ENCODE results near the gene SPIRE1. TPM values are rescaled to one million over a fixed set of nuclear protein-coding genes. Genes with fewer than 3 reads are reported as not detected.

The SPIRE1 gene
- total RNA-seq, 1 experiment from 2014 or later = 9.5 TPM

- BruUV-seq (replicated peaks) = no TSS peak
- H3K4me1 Mint-ChIP-seq (ENCODE audit: low read depth, unreplicated experiment) = peaks cover 19% of the 10 kb centered on the region
- no peak for DNase-seq
- no peak for TF ChIP-seq CTCF (IDR thresholded peaks at IDR 0.05; ENCODE audit: insufficient read depth in 1 of 2, low read depth in 1 of 2, low read length in 1 of 2, severe bottlenecking in 1 of 2, unreplicated experiment in 1 of 2)
- peak overlapping the region; percentile 1 for H3K27ac Mint-ChIP-seq (ENCODE audit: unreplicated experiment)
- Histone ChIP-seq H3K9me3 (no peaks in the 10 kb centered on the region), H3K27me3 (replicated peaks; ENCODE audit: control insufficient read depth, insufficient read depth, low read length) (no peaks in the 10 kb centered on the region), H3K4me3 (ENCODE audit: low read depth, low read length) (no peak overlapping the region), H3K36me3 (ENCODE audit: control insufficient read depth, insufficient read depth, low read length) (no peaks in the 10 kb centered on the region), H3K4me1 (no peaks in the 10 kb centered on the region)
- intact Hi-C loops (cut with micrococcal nuclease; ENCODE audit: unreplicated experiment) = no loop called here
- H3K27me3 Mint-ChIP-seq (ENCODE audit: insufficient read depth, unreplicated experiment) = no peaks in the 10 kb centered on the region
- peak overlapping the region; percentile 2 for H3K4me3 Mint-ChIP-seq (ENCODE audit: unreplicated experiment)
- ChIA-PET CTCF (interaction anchor here (0.6 to 0.7 kb wide), 2 partner anchors 15 to 71 kb away, joined by 3 to 4 read pairs; no protein-coding TSS in a partner anchor), POLR2A (no interaction called here)
- H3K9me3 Mint-ChIP-seq (ENCODE audit: unreplicated experiment) = no peaks in the 10 kb centered on the region
- no peaks in the 10 kb centered on the region for H3K36me3 Mint-ChIP-seq (ENCODE audit: insufficient read depth, unreplicated experiment)
These were observed 83.3 kb downstream of the SPIRE1 start for GRCh38 chr18:12574494-12575185.

GRCh38 chr18:12571630-12572029 is 86.3 kb downstream of the SPIRE1 start:
- Histone ChIP-seq H3K36me3 (ENCODE audit: control insufficient read depth, insufficient read depth, low read length) (no peaks in the 10 kb centered on the region), H3K4me3 (ENCODE audit: low read depth, low read length) (no peak overlapping the region), H3K9me3 (no peaks in the 10 kb centered on the region), H3K27me3 (replicated peaks; ENCODE audit: control insufficient read depth, insufficient read depth, low read length) (no peaks in the 10 kb centered on the region), H3K4me1 (no peaks in the 10 kb centered on the region)
- intact Hi-C loops (cut with micrococcal nuclease; ENCODE audit: unreplicated experiment) = no loop called here
- no peak overlapping the region for H3K27ac Mint-ChIP-seq (ENCODE audit: unreplicated experiment)
- H3K9me3 Mint-ChIP-seq (ENCODE audit: unreplicated experiment) = no peaks in the 10 kb centered on the region
- peaks cover 19% of the 10 kb centered on the region for H3K4me1 Mint-ChIP-seq (ENCODE audit: low read depth, unreplicated experiment)
- no peak for DNase-seq
- ChIA-PET CTCF (no interaction called here), POLR2A (no interaction called here)
- TF ChIP-seq CTCF (IDR thresholded peaks at IDR 0.05; ENCODE audit: insufficient read depth in 1 of 2, low read depth in 1 of 2, low read length in 1 of 2, severe bottlenecking in 1 of 2, unreplicated experiment in 1 of 2) = no peak
- no peaks in the 10 kb centered on the region for H3K27me3 Mint-ChIP-seq (ENCODE audit: insufficient read depth, unreplicated experiment)
- no peak overlapping the region for H3K4me3 Mint-ChIP-seq (ENCODE audit: unreplicated experiment)
- no TSS peak for BruUV-seq (replicated peaks)
- H3K36me3 Mint-ChIP-seq (ENCODE audit: insufficient read depth, unreplicated experiment) = no peaks in the 10 kb centered on the region

GRCh38 chr18:12569791-12570190 is 88.1 kb downstream of the SPIRE1 start:
- BruUV-seq (replicated peaks) = no TSS peak
- Mint-ChIP-seq H3K9me3 (ENCODE audit: unreplicated experiment) (no peaks in the 10 kb centered on the region), H3K27ac (ENCODE audit: unreplicated experiment) (no peak overlapping the region), H3K27me3 (ENCODE audit: insufficient read depth, unreplicated experiment) (no peaks in the 10 kb centered on the region), H3K4me3 (ENCODE audit: unreplicated experiment) (no peak overlapping the region), H3K36me3 (ENCODE audit: insufficient read depth, unreplicated experiment) (no peaks in the 10 kb centered on the region), H3K4me1 (ENCODE audit: low read depth, unreplicated experiment) (peaks cover 15% of the 10 kb centered on the region)
- ChIA-PET POLR2A (no interaction called here), CTCF (no interaction called here)
- Histone ChIP-seq H3K36me3 (ENCODE audit: control insufficient read depth, insufficient read depth, low read length) (no peaks in the 10 kb centered on the region), H3K4me1 (no peaks in the 10 kb centered on the region), H3K4me3 (ENCODE audit: low read depth, low read length) (no peak overlapping the region), H3K9me3 (no peaks in the 10 kb centered on the region), H3K27me3 (replicated peaks; ENCODE audit: control insufficient read depth, insufficient read depth, low read length) (no peaks in the 10 kb centered on the region)
- DNase-seq = no peak
- no peak for TF ChIP-seq CTCF (IDR thresholded peaks at IDR 0.05; ENCODE audit: insufficient read depth in 1 of 2, low read depth in 1 of 2, low read length in 1 of 2, severe bottlenecking in 1 of 2, unreplicated experiment in 1 of 2)
- intact Hi-C loops (cut with micrococcal nuclease; ENCODE audit: unreplicated experiment) = no loop called here
